Measurements from ENCODE around the gene ADAMTS8.

- TF ChIP-seq POLR2AphosphoS5 (IDR thresholded peaks at IDR 0.05; ENCODE audit: borderline replicate concordance, low read depth, low read length) (no peak), EZH2 (IDR thresholded peaks at IDR 0.05) (no peak)
Observed at GRCh38 chr11:130476200-130476921, 48.0 kb upstream of the ADAMTS8 start.
